ENCODE measurements around the gene SPINT4. TPM values are rescaled to one million over a fixed set of nuclear protein-coding genes. Genes with fewer than 3 reads are reported as not detected.

SPINT4 gene
- total RNA-seq, 2 experiments from 2014 or later: not detected

- Histone ChIP-seq H3K79me2 (ENCODE audit: insufficient read depth, low read depth, low read length) (no peaks in the 10 kb centered on the region), H3K27ac (ENCODE audit: low read depth, low read length, poor library complexity, severe bottlenecking) (no peak overlapping the region), H3K4me1 (ENCODE audit: insufficient read depth, low read length, poor library complexity, severe bottlenecking) (peaks cover 3% of the 10 kb centered on the region), H2AFZ (ENCODE audit: low read length) (no peak overlapping the region), H3K4me3 (ENCODE audit: low read depth, low read length, poor library complexity, severe bottlenecking) (no peak overlapping the region), H3K9me3 (ENCODE audit: low read length) (no peaks in the 10 kb centered on the region), H3K9me2 (ENCODE audit: insufficient read depth, low read length) (no peaks in the 10 kb centered on the region), H3K36me3 (ENCODE audit: insufficient read depth, low read length) (no peaks in the 10 kb centered on the region), H4K20me1 (ENCODE audit: insufficient read depth, low read length) (no peaks in the 10 kb centered on the region), H3K4me2 (ENCODE audit: low read length) (no peak overlapping the region)
- no TSS peak for BruUV-seq (replicated peaks)
- DNase-seq (ENCODE audit: low spot score): no peak
- TF ChIP-seq, protein P1, sequence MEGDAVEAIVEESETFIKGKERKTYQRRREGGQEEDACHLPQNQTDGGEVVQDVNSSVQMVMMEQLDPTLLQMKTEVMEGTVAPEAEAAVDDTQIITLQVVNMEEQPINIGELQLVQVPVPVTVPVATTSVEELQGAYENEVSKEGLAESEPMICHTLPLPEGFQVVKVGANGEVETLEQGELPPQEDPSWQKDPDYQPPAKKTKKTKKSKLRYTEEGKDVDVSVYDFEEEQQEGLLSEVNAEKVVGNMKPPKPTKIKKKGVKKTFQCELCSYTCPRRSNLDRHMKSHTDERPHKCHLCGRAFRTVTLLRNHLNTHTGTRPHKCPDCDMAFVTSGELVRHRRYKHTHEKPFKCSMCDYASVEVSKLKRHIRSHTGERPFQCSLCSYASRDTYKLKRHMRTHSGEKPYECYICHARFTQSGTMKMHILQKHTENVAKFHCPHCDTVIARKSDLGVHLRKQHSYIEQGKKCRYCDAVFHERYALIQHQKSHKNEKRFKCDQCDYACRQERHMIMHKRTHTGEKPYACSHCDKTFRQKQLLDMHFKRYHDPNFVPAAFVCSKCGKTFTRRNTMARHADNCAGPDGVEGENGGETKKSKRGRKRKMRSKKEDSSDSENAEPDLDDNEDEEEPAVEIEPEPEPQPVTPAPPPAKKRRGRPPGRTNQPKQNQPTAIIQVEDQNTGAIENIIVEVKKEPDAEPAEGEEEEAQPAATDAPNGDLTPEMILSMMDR (conservative IDR thresholded peaks at IDR 0.05; ENCODE audit: low read length): no peak
- no peak for TF ChIP-seq EZH2phosphoT487 (IDR thresholded peaks at IDR 0.05; ENCODE audit: borderline replicate concordance, low read depth, low read length)
- intact Hi-C loops (cut with micrococcal nuclease; ENCODE audit: unreplicated experiment): no loop called here
- CTCF ChIA-PET (ENCODE audit: unreplicated experiment): no interaction called here
- POLR2A ChIA-PET: no interaction called here
These were observed 46.3 kb downstream of the SPINT4 start for GRCh38 chr20:45768479-45768878.

- no peak overlapping the region for H3K27ac ChIP-seq (ENCODE audit: low read depth, low read length, poor library complexity, severe bottlenecking)
- peaks cover 3% of the 10 kb centered on the region for H3K4me1 ChIP-seq (ENCODE audit: insufficient read depth, low read length, poor library complexity, severe bottlenecking)
- intact Hi-C loops (cut with micrococcal nuclease; ENCODE audit: unreplicated experiment): loop anchor here (1.0 to 5.0 kb wide), 4 partner anchors 179 to 448 kb away; partner anchors contain the start of gene SYS1
- H3K4me2 ChIP-seq (ENCODE audit: low read length): peak overlapping the region; percentile 19; the same call in 1 of the 2 replicates
- no TSS peak for BruUV-seq (replicated peaks)
- CTCF ChIA-PET (ENCODE audit: unreplicated experiment): interaction anchor here (0.6 to 1.3 kb wide), 5 partner anchors 13 to 451 kb away, joined by 3 to 6 read pairs (median 3); no protein-coding TSS in a partner anchor
- no peaks in the 10 kb centered on the region for H3K9me2 ChIP-seq (ENCODE audit: insufficient read depth, low read length)
- no peaks in the 10 kb centered on the region for H3K9me3 ChIP-seq (ENCODE audit: low read length)
- no peaks in the 10 kb centered on the region for H3K79me2 ChIP-seq (ENCODE audit: insufficient read depth, low read depth, low read length)
- H4K20me1 ChIP-seq (ENCODE audit: insufficient read depth, low read length): no peaks in the 10 kb centered on the region
- POLR2A ChIA-PET: interaction anchor here (0.9 kb wide), 1 partner anchor 451 kb away, joined by 3 read pairs; no protein-coding TSS in a partner anchor
- H2AFZ ChIP-seq (ENCODE audit: low read length): peak overlapping the region; percentile 98
- TF ChIP-seq, protein P1 (conservative IDR thresholded peaks at IDR 0.05; ENCODE audit: low read length): peak; percentile 99
- no peak for TF ChIP-seq EZH2phosphoT487 (IDR thresholded peaks at IDR 0.05; ENCODE audit: borderline replicate concordance, low read depth, low read length)
- peak; percentile 82 for DNase-seq (ENCODE audit: low spot score)
- H3K4me3 ChIP-seq (ENCODE audit: low read depth, low read length, poor library complexity, severe bottlenecking): no peak overlapping the region
- H3K36me3 ChIP-seq (ENCODE audit: insufficient read depth, low read length): no peaks in the 10 kb centered on the region
These were observed 49.1 kb downstream of the SPINT4 start for GRCh38 chr20:45771182-45771759.

DNA sequence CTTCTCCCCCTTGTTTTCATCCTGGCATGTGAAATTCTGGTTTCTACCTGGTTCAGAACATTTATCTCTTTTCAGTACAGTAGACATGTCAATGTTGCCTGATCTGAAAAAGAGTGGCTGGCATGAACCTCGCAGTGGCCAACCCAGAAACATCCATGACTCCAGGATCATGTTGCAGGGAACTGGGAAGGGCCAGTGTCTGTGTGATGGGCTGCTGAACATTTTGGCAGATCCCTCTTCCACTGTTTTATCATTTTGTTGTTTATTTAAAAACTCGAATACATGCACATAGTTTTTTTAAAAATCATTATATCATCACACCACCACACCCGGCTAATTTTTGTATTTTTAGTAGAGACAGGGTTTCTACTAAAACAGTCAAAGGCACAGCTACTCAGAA lies 50.5 kb downstream of the SPINT4 start:
- ChIA-PET POLR2A (interaction anchor here (0.5 kb wide), 1 partner anchor 314 kb away, joined by 3 read pairs; no protein-coding TSS in a partner anchor), CTCF (ENCODE audit: unreplicated experiment) (no interaction called here)
- intact Hi-C loops (cut with micrococcal nuclease; ENCODE audit: unreplicated experiment): loop anchor here (5.0 kb wide), 2 partner anchors 320 to 410 kb away; partner anchors contain the start of gene SYS1
- Histone ChIP-seq H3K4me3 (ENCODE audit: low read depth, low read length, poor library complexity, severe bottlenecking) (no peak overlapping the region), H3K9me2 (ENCODE audit: insufficient read depth, low read length) (no peaks in the 10 kb centered on the region), H2AFZ (ENCODE audit: low read length) (no peak overlapping the region), H3K4me1 (ENCODE audit: insufficient read depth, low read length, poor library complexity, severe bottlenecking) (peaks cover 3% of the 10 kb centered on the region), H3K36me3 (ENCODE audit: insufficient read depth, low read length) (no peaks in the 10 kb centered on the region), H3K9me3 (ENCODE audit: low read length) (no peaks in the 10 kb centered on the region), H4K20me1 (ENCODE audit: insufficient read depth, low read length) (no peaks in the 10 kb centered on the region), H3K79me2 (ENCODE audit: insufficient read depth, low read depth, low read length) (no peaks in the 10 kb centered on the region), H3K4me2 (ENCODE audit: low read length) (no peak overlapping the region), H3K27ac (ENCODE audit: low read depth, low read length, poor library complexity, severe bottlenecking) (no peak overlapping the region)
- no peak for DNase-seq (ENCODE audit: low spot score)
- TF ChIP-seq, protein P1 (conservative IDR thresholded peaks at IDR 0.05; ENCODE audit: low read length): no peak
- TF ChIP-seq EZH2phosphoT487 (IDR thresholded peaks at IDR 0.05; ENCODE audit: borderline replicate concordance, low read depth, low read length): no peak
- BruUV-seq (replicated peaks): no TSS peak

All from OCI-LY7 (cell line).